ENCODE measurements around the gene CFAP410.

DNA sequence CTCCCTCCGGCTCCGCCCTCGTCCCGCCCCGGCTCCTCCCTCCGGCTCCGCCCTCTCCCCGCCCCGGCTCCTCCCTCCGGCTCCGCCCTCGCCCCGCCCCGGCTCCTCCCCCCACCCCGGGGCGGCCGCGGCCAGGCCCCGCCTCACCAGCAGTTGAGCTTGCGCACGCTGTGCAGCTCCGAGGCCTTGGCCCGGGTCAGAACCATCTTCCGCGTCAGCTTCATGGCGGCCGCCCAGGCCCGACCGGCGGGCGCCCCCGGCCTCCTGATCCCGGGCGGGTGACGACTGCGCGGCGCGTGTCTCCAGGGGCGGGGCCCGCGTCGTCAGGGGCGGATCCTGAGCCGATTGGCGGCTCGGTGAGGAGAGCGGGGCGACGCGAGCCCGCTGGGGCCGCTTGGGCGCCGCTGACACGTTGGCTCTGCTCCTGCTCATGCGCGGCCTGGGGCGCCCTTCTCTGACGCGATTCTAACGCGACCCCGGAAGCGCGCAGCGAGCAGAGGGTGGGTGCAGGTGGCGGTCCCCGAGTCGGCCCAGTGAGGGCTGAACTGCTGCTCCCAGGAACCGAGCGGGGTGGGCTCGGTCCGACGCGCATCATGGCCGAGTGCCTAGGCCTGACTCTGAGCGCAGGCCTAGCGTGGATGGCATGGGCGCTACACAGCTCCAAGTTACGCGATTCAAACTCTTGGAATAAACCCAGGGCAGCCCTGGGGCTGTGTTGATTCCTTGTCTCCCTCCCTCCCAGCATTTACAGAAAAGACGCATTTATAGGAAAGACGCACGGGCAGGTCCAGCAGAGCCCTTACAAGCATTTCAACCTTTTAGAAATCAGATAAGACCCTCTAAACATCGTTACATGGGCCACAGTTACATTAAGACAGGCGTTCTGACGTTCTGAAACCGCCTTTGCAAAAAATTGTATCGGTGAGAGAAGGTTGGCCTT lies at the start of gene CFAP410:
- TF ChIP-seq, protein P1, sequence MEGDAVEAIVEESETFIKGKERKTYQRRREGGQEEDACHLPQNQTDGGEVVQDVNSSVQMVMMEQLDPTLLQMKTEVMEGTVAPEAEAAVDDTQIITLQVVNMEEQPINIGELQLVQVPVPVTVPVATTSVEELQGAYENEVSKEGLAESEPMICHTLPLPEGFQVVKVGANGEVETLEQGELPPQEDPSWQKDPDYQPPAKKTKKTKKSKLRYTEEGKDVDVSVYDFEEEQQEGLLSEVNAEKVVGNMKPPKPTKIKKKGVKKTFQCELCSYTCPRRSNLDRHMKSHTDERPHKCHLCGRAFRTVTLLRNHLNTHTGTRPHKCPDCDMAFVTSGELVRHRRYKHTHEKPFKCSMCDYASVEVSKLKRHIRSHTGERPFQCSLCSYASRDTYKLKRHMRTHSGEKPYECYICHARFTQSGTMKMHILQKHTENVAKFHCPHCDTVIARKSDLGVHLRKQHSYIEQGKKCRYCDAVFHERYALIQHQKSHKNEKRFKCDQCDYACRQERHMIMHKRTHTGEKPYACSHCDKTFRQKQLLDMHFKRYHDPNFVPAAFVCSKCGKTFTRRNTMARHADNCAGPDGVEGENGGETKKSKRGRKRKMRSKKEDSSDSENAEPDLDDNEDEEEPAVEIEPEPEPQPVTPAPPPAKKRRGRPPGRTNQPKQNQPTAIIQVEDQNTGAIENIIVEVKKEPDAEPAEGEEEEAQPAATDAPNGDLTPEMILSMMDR (IDR thresholded peaks at IDR 0.05; ENCODE audit: low read length) = no peak
- no peak for TF ChIP-seq EZH2 (IDR thresholded peaks at IDR 0.05; ENCODE audit: borderline replicate concordance, low read length)
